ENCODE results near the gene TMEM26.

GRCh38 chr10:61397175-61397986 is 55.8 kb downstream of the TMEM26 start:
- TF ChIP-seq PATZ1 (CRISPR knock-in tag; IDR thresholded peaks at IDR 0.05; ENCODE audit: borderline replicate concordance) = no peak
- no peak for TF ChIP-seq OSR1 (CRISPR knock-in tag; IDR thresholded peaks at IDR 0.05)
- TF ChIP-seq CSDC2 (CRISPR knock-in tag; IDR thresholded peaks at IDR 0.05) = no peak
- no peak for TF ChIP-seq RARB (CRISPR knock-in tag; IDR thresholded peaks at IDR 0.05)
- no peak for TF ChIP-seq TCF4 (CRISPR knock-in tag; IDR thresholded peaks at IDR 0.05; ENCODE audit: borderline replicate concordance)
- no peak for TF ChIP-seq GLIS3 (CRISPR knock-in tag; IDR thresholded peaks at IDR 0.05)
- no peak for TF ChIP-seq TOX (CRISPR knock-in tag; IDR thresholded peaks at IDR 0.05; ENCODE audit: borderline replicate concordance)
- no peak for TF ChIP-seq BACH2 (CRISPR knock-in tag; IDR thresholded peaks at IDR 0.05; ENCODE audit: borderline replicate concordance)
- no peak for TF ChIP-seq ARNTL (CRISPR knock-in tag; IDR thresholded peaks at IDR 0.05; ENCODE audit: borderline replicate concordance, low read depth)
